Nephron progenitor cell (in vitro differentiated cells): ENCODE data around the gene NACC1.

Experiments used
- DNase-seq: peaks from one replicate; pipeline ENCODE4 v3.0.0; 2021
- H3K27ac Mint-ChIP-seq: 2 replicates; pipeline ENCODE4 v1.8.0; 2021; ENCODE audit warnings: mild to moderate bottlenecking, moderate library complexity, mixed read lengths
- H3K27me3 Mint-ChIP-seq: 2 replicates; pipeline ENCODE4 v1.8.0; 2021; ENCODE audit warnings: mild to moderate bottlenecking, low read depth, mixed read lengths; ENCODE audit not compliant: poor library complexity
- H3K36me3 Mint-ChIP-seq: 2 replicates; pipeline ENCODE4 v1.8.0; 2021; ENCODE audit warnings: low read depth, mixed read lengths
- H3K4me1 Mint-ChIP-seq: 2 replicates; pipeline ENCODE4 v1.8.0; 2021; ENCODE audit warnings: mixed read lengths
- H3K4me3 Mint-ChIP-seq: 2 replicates; pipeline ENCODE4 v1.8.0; 2021; ENCODE audit warnings: mild to moderate bottlenecking, moderate library complexity, mixed read lengths
- H3K9me3 Mint-ChIP-seq: 2 replicates; pipeline ENCODE4 v1.8.0; 2021; ENCODE audit warnings: mild to moderate bottlenecking, moderate library complexity, mixed read lengths
- CTCF ChIP-seq: fragments of 200-600 bp; sonication (generic); IDR thresholded peaks from 2 replicates; pipeline ENCODE4 v1.5.0; 2021; ENCODE audit warnings: antibody characterized with exemption

Gene NACC1

DNA sequence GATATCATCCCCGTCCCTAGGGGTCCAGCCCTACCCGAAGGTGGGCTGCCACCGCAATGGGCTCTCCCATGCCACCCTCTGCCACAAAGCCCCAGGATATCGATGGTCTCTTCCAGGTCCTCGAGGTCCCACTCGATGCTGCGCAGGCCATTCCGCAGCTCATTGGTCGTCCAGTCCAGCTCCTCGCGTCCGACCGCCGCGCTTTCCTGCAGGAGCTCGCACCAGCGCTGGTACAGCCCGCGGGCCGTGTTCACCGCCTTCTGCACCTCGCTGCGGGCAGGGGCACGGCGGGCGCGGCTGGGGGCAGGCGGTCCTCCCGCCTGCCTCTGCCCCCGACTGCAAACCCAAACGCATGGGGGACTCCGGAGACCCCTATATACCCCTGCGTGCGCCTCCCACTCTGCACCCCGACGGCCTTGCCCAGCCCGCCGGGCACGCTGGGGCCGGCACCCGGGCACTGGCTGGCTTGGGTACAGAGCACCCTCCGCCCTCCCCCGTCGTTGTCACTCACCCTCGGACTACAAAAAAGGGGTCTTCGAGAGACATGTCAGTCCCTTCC, 31.6 kb downstream of the NACC1 start:
- H3K4me3 Mint-ChIP-seq, result peak overlapping the region; percentile 96
- TF ChIP-seq CTCF, result no peak
- H3K36me3 Mint-ChIP-seq, result peaks cover 12% of the 10 kb centered on the region
- H3K9me3 Mint-ChIP-seq, result no peaks in the 10 kb centered on the region
- H3K4me1 Mint-ChIP-seq, result peaks cover 18% of the 10 kb centered on the region
- peaks cover 17% of the 10 kb centered on the region for H3K27me3 Mint-ChIP-seq
- no peak overlapping the region for H3K27ac Mint-ChIP-seq
- peak; percentile 63 for DNase-seq

DNA sequence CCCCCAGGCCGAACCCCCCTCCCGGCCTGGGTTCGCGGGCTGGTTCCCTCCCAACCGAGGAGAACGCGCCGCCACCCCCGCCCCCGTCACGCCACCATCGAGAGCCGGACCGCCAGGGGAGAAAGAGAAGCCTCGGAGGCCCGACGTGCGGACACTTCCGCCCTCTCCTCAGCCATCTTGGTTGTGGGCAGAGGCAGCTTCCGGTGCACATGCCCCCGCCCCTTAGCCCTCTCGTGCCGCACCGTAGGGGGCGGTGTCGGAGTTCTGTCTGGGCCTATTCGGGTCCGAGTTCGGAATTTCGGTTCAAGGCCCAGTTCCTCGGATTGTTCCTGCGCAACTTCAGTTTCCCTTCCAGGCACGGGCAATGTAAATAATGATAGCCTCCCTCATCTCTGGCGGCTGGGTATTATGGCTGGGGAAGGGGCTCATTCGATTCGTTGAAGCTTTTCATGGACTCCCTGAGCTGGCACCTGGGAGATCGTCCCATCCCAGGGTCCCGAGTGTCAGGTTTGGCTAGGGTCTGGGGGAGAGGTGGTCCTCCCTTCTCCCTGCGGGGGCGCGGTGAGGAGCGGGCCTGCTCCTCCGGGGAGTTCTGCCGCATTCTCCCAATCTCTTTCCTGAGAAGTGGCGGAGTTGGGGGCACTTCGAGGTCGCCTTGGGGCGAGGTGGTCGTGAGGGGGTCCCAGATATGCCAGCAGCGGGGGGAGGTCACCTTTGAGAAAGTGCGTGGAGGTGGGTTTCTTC, 32.3 kb downstream of the NACC1 start, which contains the start of the genes IER2 and STX10:
IER2 (plus strand) TSS at position 225 of the 744 bp plus-strand sequence. CDS start 2,776 bp downstream, outside the sequence.
STX10 (minus strand) TSS at position 189 of the 744 bp plus-strand sequence. CDS start 202 bp downstream, outside the sequence.
- peak within 1 kb of the TSS; percentile 96 for H3K4me3 Mint-ChIP-seq
- H3K27me3 Mint-ChIP-seq, result peaks cover 18% of the 10 kb centered on the region
- peaks cover 18% of the 10 kb centered on the region for H3K4me1 Mint-ChIP-seq
- no peaks in the 10 kb centered on the region for H3K9me3 Mint-ChIP-seq
- peak within 1 kb of the TSS; percentile 99 for H3K27ac Mint-ChIP-seq
- peak; percentile 24 for TF ChIP-seq CTCF
- peak; percentile 85 for DNase-seq
- peaks cover 12% of the 10 kb centered on the region for H3K36me3 Mint-ChIP-seq

DNA sequence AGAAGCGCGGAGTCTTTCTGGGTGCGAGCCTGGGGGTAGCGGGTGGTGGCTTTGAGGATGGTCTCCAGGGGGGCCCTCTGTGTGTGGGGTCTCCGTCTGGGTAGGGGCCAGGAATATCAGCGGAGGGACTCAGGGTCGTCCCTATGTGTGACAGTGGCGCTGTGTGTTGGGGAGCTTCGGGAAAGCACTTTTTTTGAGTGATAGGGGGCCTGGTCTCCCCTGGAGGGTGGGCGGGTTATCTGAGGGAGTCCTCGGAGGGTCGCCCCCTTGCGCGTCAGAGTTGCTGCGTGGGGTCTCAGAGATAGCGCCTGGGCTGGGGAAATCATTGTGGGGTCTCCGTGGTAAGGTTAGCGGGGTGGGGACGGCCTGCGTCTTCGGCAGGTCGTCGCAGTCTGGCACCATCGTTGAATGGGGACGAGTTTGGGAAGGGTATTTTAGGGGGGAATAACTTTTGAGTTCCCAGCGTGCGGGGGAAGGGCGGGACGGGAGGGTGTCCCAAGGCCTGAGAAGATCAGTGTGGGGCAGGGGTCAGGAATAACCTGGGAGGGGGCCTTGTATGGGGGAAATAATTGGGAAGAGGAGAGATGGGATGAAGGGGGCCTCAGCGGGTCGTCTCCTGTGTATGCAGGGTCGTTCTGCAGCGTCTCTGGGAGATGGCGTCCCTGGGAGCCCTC, 33.0 kb downstream of the NACC1 start:
- Mint-ChIP-seq H3K36me3 (peaks cover 12% of the 10 kb centered on the region), H3K27ac (peak overlapping the region; percentile 99), H3K9me3 (no peaks in the 10 kb centered on the region), H3K27me3 (peaks cover 18% of the 10 kb centered on the region), H3K4me1 (peaks cover 18% of the 10 kb centered on the region), H3K4me3 (peak overlapping the region; percentile 96)
- no peak for TF ChIP-seq CTCF
- peak; percentile 33 for DNase-seq

DNA sequence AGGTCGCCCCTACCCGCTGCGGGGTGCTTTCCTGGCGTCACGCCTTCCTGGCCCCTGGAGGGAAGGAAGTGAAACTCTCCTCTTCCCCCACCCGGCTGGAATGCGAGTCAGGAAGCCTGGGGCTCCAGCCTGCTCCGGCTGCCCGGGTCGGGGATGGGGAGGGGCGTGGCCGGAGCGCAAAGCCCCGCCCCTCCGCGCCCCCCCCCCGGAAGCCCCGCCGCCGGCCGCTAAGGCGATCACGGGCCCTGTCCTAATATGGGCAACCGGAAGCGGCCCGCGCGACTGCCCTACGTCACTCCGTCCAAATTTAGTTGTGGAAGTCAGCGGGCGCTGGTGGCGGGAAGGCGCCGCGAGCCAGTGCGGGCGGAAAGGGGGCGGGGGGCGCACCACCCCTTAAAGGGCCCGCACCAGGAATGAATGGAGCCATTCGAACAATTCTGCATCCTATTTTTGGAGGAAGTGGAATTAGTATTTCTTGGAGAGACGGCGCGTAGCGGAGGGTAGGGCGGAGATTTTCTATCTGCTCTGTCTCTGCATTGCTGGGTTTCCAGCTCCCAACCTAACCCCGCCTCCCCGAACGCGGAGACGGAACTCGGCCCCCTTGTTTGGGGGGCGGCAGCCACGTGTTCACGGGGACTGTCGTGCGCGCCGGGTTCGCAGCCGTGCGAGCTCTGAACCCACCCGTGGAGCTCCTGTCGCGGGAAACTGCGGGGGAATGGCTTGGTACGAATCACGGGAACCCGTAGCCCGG, 33.7 kb downstream of the NACC1 start:
- Mint-ChIP-seq H3K27me3 (peaks cover 18% of the 10 kb centered on the region), H3K27ac (peak overlapping the region; percentile 99), H3K4me1 (peaks cover 24% of the 10 kb centered on the region), H3K36me3 (peaks cover 11% of the 10 kb centered on the region), H3K4me3 (peak overlapping the region; percentile 96), H3K9me3 (no peaks in the 10 kb centered on the region)
- peak; percentile 96 for DNase-seq
- TF ChIP-seq CTCF, result no peak

DNA sequence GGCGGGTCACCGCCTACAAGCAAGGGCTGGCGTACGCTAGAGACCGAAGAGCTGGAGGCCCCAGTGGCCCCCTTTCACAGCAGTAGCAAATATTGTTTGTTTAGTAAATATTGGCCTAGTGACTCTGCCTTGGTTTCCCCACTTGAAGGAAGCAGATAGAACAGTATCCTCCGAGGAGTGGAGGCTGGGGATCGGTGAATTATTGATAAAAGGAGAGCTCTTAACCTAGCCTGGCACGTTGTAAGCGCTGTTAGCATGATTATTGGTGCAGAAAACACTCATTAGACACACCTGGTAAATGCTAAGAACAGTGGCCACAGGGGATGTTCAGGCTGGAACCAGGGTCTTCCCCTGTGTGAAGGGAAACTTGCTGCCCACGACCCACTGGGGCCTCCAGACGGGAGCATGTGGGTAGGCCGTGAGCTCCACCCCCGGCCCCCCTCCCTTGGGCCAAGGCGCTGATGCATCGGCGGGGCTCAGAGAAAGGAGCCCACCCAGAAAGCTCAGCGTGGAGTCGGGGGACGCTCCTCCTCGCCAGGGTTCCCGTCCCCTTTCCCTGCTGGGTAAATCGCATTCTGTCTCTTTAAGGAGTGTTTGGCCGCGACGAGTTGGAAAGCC, 34.4 kb downstream of the NACC1 start:
- no peak for TF ChIP-seq CTCF
- peaks cover 8% of the 10 kb centered on the region for H3K36me3 Mint-ChIP-seq
- H3K4me3 Mint-ChIP-seq, result peak overlapping the region; percentile 96
- H3K27me3 Mint-ChIP-seq, result peaks cover 18% of the 10 kb centered on the region
- H3K27ac Mint-ChIP-seq, result peak overlapping the region; percentile 99
- peaks cover 27% of the 10 kb centered on the region for H3K4me1 Mint-ChIP-seq
- no peaks in the 10 kb centered on the region for H3K9me3 Mint-ChIP-seq
- no peak for DNase-seq
